ENCODE data around the gene GRIN2A.

GRIN2A gene

DNA sequence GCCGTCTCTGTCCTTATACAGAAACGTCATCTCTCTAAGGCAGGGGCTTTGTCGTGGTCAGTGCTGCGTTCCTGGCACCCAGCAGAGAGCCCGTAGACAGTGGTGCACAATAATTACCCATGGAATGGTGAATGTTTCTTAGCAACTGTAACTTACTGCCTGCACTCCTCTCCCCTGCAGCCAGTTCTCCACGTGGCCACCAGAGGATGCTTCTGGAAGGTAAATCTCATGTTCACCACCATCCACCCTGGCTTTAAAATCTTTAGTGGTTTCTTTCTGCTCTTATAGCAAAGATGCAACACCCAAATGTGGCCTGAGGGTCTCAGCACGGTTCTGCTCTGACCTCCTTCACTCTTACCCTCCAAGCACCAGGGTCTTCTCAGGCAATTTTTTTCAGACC is 150.8 kb downstream of the GRIN2A start:
- TF ChIP-seq, protein P1, sequence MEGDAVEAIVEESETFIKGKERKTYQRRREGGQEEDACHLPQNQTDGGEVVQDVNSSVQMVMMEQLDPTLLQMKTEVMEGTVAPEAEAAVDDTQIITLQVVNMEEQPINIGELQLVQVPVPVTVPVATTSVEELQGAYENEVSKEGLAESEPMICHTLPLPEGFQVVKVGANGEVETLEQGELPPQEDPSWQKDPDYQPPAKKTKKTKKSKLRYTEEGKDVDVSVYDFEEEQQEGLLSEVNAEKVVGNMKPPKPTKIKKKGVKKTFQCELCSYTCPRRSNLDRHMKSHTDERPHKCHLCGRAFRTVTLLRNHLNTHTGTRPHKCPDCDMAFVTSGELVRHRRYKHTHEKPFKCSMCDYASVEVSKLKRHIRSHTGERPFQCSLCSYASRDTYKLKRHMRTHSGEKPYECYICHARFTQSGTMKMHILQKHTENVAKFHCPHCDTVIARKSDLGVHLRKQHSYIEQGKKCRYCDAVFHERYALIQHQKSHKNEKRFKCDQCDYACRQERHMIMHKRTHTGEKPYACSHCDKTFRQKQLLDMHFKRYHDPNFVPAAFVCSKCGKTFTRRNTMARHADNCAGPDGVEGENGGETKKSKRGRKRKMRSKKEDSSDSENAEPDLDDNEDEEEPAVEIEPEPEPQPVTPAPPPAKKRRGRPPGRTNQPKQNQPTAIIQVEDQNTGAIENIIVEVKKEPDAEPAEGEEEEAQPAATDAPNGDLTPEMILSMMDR (conservative IDR thresholded peaks at IDR 0.05; ENCODE audit: control insufficient read depth, insufficient read depth, low read depth, low read length), result peak; percentile 29
- no peak overlapping the region for H3K4me3 ChIP-seq (ENCODE audit: control insufficient read depth, low read depth, low read length)
- peak; percentile 6 for DNase-seq (ENCODE audit: low read depth)

DNA sequence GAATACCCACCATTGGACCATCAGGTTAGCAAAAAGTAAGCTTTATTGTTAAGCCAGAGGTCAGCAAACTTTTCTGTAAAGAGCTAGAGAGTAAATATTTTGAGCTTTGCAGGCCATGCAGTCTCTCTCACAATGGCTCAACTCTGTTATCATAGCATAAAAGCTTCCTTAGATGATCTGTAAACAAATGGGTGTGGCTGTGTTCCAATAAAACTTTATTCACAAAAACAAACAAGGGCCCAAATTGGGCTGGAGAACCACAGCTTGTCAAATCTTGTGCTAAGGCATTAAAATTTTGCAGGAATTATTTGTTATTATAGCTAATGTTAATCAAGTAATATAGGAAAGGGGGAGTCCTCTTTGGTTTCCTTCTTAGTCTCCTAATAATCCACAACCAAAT is 153.6 kb downstream of the GRIN2A start:
- TF ChIP-seq, protein P1 (conservative IDR thresholded peaks at IDR 0.05; ENCODE audit: control insufficient read depth, insufficient read depth, low read depth, low read length), result no peak
- H3K4me3 ChIP-seq (ENCODE audit: control insufficient read depth, low read depth, low read length), result no peak overlapping the region
- no peak for DNase-seq (ENCODE audit: low read depth)

DNA sequence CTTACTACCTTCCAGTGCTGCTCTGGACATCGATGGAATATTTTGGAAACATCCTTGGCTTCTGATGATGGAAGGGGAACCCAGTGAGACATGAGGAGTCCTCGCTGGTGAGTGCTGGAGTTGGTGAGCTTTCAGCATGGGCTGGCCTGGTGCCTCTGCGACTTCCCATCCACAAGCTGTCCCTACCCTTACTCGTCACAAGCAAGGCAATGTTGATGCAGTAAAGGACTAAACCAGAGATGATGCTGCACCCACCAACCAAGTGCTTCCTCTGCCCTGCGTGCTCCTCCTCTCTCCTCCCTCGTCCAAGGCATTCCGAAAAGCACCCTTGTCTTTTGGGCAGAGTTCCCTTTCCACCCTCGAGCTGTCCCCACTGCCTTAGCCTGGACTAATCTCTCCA is 154.7 kb downstream of the GRIN2A start:
- no peak for DNase-seq (ENCODE audit: low read depth)
- TF ChIP-seq, protein P1 (conservative IDR thresholded peaks at IDR 0.05; ENCODE audit: control insufficient read depth, insufficient read depth, low read depth, low read length), result no peak
- H3K4me3 ChIP-seq (ENCODE audit: control insufficient read depth, low read depth, low read length), result no peak overlapping the region

DNA sequence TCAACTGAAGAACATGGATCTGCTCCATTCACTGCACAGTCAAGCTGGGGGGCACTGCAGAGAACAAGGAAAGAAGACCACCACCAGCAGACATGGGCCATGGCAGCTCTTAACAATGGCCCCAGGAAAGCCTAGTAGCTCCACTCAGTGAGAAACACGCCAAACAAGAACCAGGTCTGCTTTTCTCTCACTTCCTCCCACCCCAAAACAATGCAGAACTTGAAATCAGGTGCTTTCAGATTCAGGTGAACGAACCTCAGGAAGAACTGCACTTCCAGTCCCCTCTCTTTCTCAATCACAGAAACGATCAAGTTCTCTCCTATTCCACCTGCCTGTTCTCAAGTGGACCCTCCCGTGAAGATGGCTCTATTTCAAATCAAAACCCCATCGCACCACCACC is 155.6 kb downstream of the GRIN2A start:
- TF ChIP-seq, protein P1 (conservative IDR thresholded peaks at IDR 0.05; ENCODE audit: control insufficient read depth, insufficient read depth, low read depth, low read length), result no peak
- no peak for DNase-seq (ENCODE audit: low read depth)

DNA sequence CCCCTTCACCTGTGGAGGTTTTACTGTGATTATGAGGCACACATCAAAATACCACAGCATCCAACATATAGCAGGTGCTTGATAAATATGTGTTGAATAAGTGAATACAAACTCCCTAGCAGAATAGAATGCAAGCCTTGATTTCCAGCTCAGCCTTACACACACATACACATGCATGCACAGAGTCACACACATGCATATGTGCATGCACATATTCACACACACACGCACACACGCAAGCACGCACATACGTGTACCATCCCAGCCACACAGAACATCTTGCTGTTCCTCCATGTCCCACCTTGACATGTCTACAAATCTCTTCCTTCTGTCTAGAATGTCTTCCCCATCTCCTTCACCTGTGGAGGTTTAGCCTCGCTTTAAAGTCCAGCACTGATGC is 160.1 kb downstream of the GRIN2A start:
- no peak for DNase-seq (ENCODE audit: low read depth)
- TF ChIP-seq, protein P1 (conservative IDR thresholded peaks at IDR 0.05; ENCODE audit: control insufficient read depth, insufficient read depth, low read depth, low read length), result no peak
- no peak overlapping the region for H3K4me3 ChIP-seq (ENCODE audit: control insufficient read depth, low read depth, low read length)

More for the DNA sequence above, 155.6 kb downstream of the GRIN2A start:
- H3K4me3 ChIP-seq (ENCODE audit: control insufficient read depth, low read depth, low read length), result no peak overlapping the region

DNA sequence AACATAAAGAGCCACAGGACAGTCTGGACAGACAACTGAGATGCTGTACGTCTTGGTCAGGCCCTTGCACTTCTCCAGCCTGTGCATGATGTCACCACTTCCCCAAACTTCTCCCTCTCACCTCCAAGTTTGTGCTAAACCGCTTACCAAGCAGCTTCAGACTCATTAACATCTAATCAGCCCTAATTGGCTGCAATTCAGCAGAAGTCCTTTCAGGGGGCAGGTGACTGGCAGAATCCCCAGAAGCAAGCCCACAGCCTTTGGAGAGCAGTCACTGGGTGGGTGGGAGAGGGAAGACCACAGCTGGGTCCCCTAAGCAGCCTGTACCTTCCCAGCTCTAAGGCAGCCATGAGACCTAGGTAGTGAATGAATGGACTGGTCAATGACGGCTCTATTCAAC is 161.4 kb downstream of the GRIN2A start:
- no peak overlapping the region for H3K4me3 ChIP-seq (ENCODE audit: control insufficient read depth, low read depth, low read length)
- TF ChIP-seq, protein P1 (conservative IDR thresholded peaks at IDR 0.05; ENCODE audit: control insufficient read depth, insufficient read depth, low read depth, low read length), result no peak
- DNase-seq (ENCODE audit: low read depth), result no peak

DNA sequence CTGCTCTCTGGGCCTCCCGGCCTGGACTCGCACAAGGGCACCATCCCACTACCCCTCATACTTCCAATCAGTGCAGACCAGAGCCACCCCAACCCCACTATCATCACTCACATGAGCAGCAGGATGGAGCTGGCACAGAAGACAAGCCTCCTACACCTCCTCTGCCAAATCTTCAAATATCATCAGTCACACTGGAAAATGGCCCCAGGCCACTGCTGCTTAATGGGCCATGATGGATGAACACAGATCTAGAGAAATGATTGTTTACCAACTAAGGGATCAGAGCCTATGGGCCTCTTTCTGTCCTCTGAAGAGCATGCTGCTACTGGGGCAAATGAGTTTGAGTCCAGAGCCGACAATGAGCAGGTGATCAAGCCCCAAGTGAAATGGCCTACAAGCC is 165.5 kb downstream of the GRIN2A start:
- no peak overlapping the region for H3K4me3 ChIP-seq (ENCODE audit: control insufficient read depth, low read depth, low read length)
- TF ChIP-seq, protein P1 (conservative IDR thresholded peaks at IDR 0.05; ENCODE audit: control insufficient read depth, insufficient read depth, low read depth, low read length), result no peak
- no peak for DNase-seq (ENCODE audit: low read depth)

Measured in fibroblast of mammary gland (primary cell).